H1 (cell line): ENCODE measurements around the gene MATK. TPM values are rescaled to one million over a fixed set of nuclear protein-coding genes. Genes with fewer than 3 reads are reported as not detected.
A peak's percentile ranks its signal among the peaks of the same experiment; 100 is the strongest.

Experiments
- CTCF ChIA-PET: fragments of 300-600 bp; sonication (Branson Sonifier 250); formaldehyde crosslinking; loops from one replicate; lab custom pipeline; 2021; ENCODE audit not compliant: partially characterized antibody; lab: Charles Lee
- POLR2A ChIA-PET: fragments of 300-600 bp; sonication (Branson Sonifier 250); formaldehyde crosslinking; loops from one replicate; lab custom pipeline; 2021; ENCODE audit warnings: inconsistent platforms; ENCODE audit not compliant: partially characterized antibody; lab: Charles Lee
- DNase-seq, 2 experiments: peaks; one replicate each; pipeline versions ENCODE4 v3.0.0 to v3.0.0-alpha.2; 2010 to 2022; ENCODE audit warnings: low spot score in 2 of 2, low read depth in 1 of 2, mixed read lengths in 1 of 2
- FAIRE-seq: peaks from 2 replicates; lab custom pipeline; 2011; peaks lifted over from hg19 to GRCh38; lab: Jason Lieb, UNC
- H2AFZ ChIP-seq: 2 replicates; pipeline ENCODE4 v1.8.1; 2012; ENCODE audit warnings: low read length, inconsistent platforms
- H2AK5ac ChIP-seq: 2 replicates; pipeline ENCODE4 v1.6.1; 2013; ENCODE audit warnings: low read depth, low read length
- H2BK120ac ChIP-seq: replicated peaks from 2 replicates; pipeline ENCODE3; 2013; ENCODE audit warnings: low read depth, low read length, inconsistent platforms
- H2BK12ac ChIP-seq: 2 replicates; pipeline ENCODE4 v1.6.1; 2013; ENCODE audit warnings: low read depth, low read length
- H2BK15ac ChIP-seq: 2 replicates; pipeline ENCODE4 v1.6.1; 2013; ENCODE audit warnings: low read length
- H2BK20ac ChIP-seq: 2 replicates; pipeline ENCODE4 v1.6.1; 2013; ENCODE audit warnings: low read length
- H2BK5ac ChIP-seq: 2 replicates; pipeline ENCODE4 v1.6.1; 2013; ENCODE audit warnings: low read depth, low read length
- H3K14ac ChIP-seq: 2 replicates; pipeline ENCODE4 v1.6.1; 2013; ENCODE audit warnings: inconsistent platforms; ENCODE audit not compliant: insufficient read length
- H3K18ac ChIP-seq: 2 replicates; pipeline ENCODE4 v1.6.1; 2013; ENCODE audit warnings: low read length; ENCODE audit errors: extremely low read depth
- H3K23ac ChIP-seq: 2 replicates; pipeline ENCODE4 v1.6.1; 2013; ENCODE audit warnings: inconsistent platforms; ENCODE audit not compliant: insufficient read length
- H3K23me2 ChIP-seq: 2 replicates; pipeline ENCODE4 v1.6.1; 2013; ENCODE audit warnings: low read depth, low read length
- H3K27ac ChIP-seq: 2 replicates; pipeline ENCODE4 v1.6.1; 2011; ENCODE audit warnings: low read depth, low read length, inconsistent platforms
- H3K27me3 ChIP-seq, 4 experiments: replicated peaks in 1 of 4; 1 replicate in 1 of 4; 2 replicates in 3 of 4; pipeline versions ENCODE4 v1.6.1 to v1.8.1; 2011 to 2013; ENCODE audit warnings: low read length in 3 of 4, mild to moderate bottlenecking in 3 of 4, inconsistent platforms in 2 of 4, mixed read lengths in 2 of 4, moderate library complexity in 1 of 4; ENCODE audit not compliant: control insufficient read depth in 3 of 4, insufficient read depth in 3 of 4; ENCODE audit errors: extremely low read depth in 1 of 4
- H3K36me3 ChIP-seq, 4 experiments: 2 replicates each; pipeline versions ENCODE4 v1.6.1 to v1.8.1; 2011 to 2013; ENCODE audit warnings: mild to moderate bottlenecking in 4 of 4, low read length in 3 of 4, moderate library complexity in 2 of 4, control low read depth in 1 of 4, inconsistent platforms in 1 of 4; ENCODE audit not compliant: insufficient read depth in 4 of 4, control insufficient read depth in 2 of 4
- H3K4ac ChIP-seq: replicated peaks from 2 replicates; pipeline ENCODE3; 2013; ENCODE audit warnings: low read length, low read depth, mixed read lengths, inconsistent platforms; ENCODE audit not compliant: insufficient read length
- H3K4me1 ChIP-seq, 4 experiments: replicated peaks in 1 of 4; 1 replicate in 1 of 4; 2 replicates in 3 of 4; pipeline versions ENCODE4 v1.6.1 to v1.8.1; 2011 to 2013; ENCODE audit warnings: low read length in 3 of 4, inconsistent platforms in 2 of 4, mixed read lengths in 1 of 4; ENCODE audit not compliant: insufficient read depth in 4 of 4, control insufficient read depth in 3 of 4
- H3K4me2 ChIP-seq, 2 experiments: 2 replicates each; pipeline versions ENCODE4 v1.6.1 to v1.8.1; 2011 to 2013; ENCODE audit warnings: low read depth in 2 of 2, low read length in 2 of 2, control low read depth in 1 of 2, inconsistent platforms in 1 of 2, mild to moderate bottlenecking in 1 of 2; ENCODE audit not compliant: insufficient read depth in 1 of 2
- H3K4me3 ChIP-seq, 4 experiments: fragments of 200-600, 300-600 bp in 1 of 4; sonication (generic), shearing (Covaris generic), sonication (Bioruptor Twin) in 1 of 4; 2 replicates each; pipeline versions ENCODE4 v1.5.1 to v1.8.1; 2011 to 2016; ENCODE audit warnings: low read length in 4 of 4, low read depth in 3 of 4, control low read depth in 2 of 4, inconsistent platforms in 2 of 4, mild to moderate bottlenecking in 2 of 4, mixed read lengths in 1 of 4, moderate library complexity in 1 of 4; ENCODE audit not compliant: insufficient read depth in 2 of 4; ENCODE audit errors: extremely low read depth in 1 of 4
- H3K56ac ChIP-seq: replicated peaks from 2 replicates; pipeline ENCODE3; 2013; ENCODE audit warnings: low read depth, mild to moderate bottlenecking, mixed read lengths, low read length, inconsistent platforms; ENCODE audit not compliant: insufficient read length
- H3K79me1 ChIP-seq: 2 replicates; pipeline ENCODE4 v1.6.1; 2013; ENCODE audit warnings: low read depth, low read length, control low read depth
- H3K79me2 ChIP-seq, 2 experiments: 2 replicates each; pipeline versions ENCODE4 v1.6.1 to v1.8.1; 2012 to 2013; ENCODE audit warnings: low read length in 2 of 2, mild to moderate bottlenecking in 2 of 2, inconsistent platforms in 1 of 2; ENCODE audit not compliant: insufficient read depth in 2 of 2, control insufficient read depth in 1 of 2
- H3K9ac ChIP-seq, 4 experiments: replicated peaks in 1 of 4; 1 replicate in 1 of 4; 2 replicates in 3 of 4; pipeline versions ENCODE4 v1.6.1 to v1.8.1; 2011 to 2013; ENCODE audit warnings: low read depth in 3 of 4, low read length in 3 of 4, control low read depth in 2 of 4, mild to moderate bottlenecking in 2 of 4, moderate library complexity in 2 of 4, inconsistent platforms in 1 of 4; ENCODE audit errors: extremely low read depth in 1 of 4
- H3K9me3 ChIP-seq, 2 experiments: 2 replicates each; pipeline versions ENCODE4 v1.6.1 to v1.8.1; 2012 to 2013; ENCODE audit warnings: mild to moderate bottlenecking in 2 of 2, moderate library complexity in 2 of 2, control low read depth in 1 of 2, inconsistent platforms in 1 of 2, low read depth in 1 of 2, low read length in 1 of 2, mixed read lengths in 1 of 2; ENCODE audit not compliant: insufficient read depth in 2 of 2
- H4K20me1 ChIP-seq, 2 experiments: replicated peaks in 1 of 2; 2 replicates each; pipeline versions ENCODE3 to v1.8.1; 2011 to 2013; ENCODE audit warnings: inconsistent platforms in 2 of 2, low read length in 2 of 2, mild to moderate bottlenecking in 1 of 2; ENCODE audit not compliant: insufficient read depth in 2 of 2, control insufficient read depth in 1 of 2
- H4K5ac ChIP-seq: 2 replicates; pipeline ENCODE4 v1.6.1; 2013; ENCODE audit warnings: low read length, low read depth, mixed read lengths, inconsistent platforms; ENCODE audit not compliant: insufficient read length
- H4K8ac ChIP-seq: 2 replicates; pipeline ENCODE4 v1.8.0; 2013; ENCODE audit warnings: mild to moderate bottlenecking, moderate library complexity, low read length, inconsistent platforms; ENCODE audit not compliant: insufficient read depth; ENCODE audit errors: extremely low read depth
- H4K91ac ChIP-seq: replicated peaks from 2 replicates; pipeline ENCODE3; 2013; ENCODE audit warnings: low read length, mixed read lengths, inconsistent platforms; ENCODE audit not compliant: insufficient read length
- KDM1A ChIP-seq: fragments of 200-600, 300-600 bp; sonication (generic); IDR thresholded peaks from 2 replicates; pipeline ENCODE4 v1.7.1; 2016; ENCODE audit warnings: mild to moderate bottlenecking, low read length, borderline replicate concordance
- TAF7 ChIP-seq: optimal IDR thresholded peaks from 2 replicates; pipeline ENCODE3; 2011; ENCODE audit warnings: low read depth, mild to moderate bottlenecking, inconsistent platforms, low read length, moderate library complexity, borderline replicate concordance
- WGBS, 2 experiments: shearing (Covaris generic) in 1 of 2; methylation state at CpG; one replicate each; pipeline versions ENCODE4 v1.1.6 to v1.1.7; 2013 to 2015; ENCODE audit warnings: low lambda C conversion rate in 2 of 2, mixed read lengths in 2 of 2, inconsistent platforms in 1 of 2, low coverage in 1 of 2, missing lambda C conversion rate in 1 of 2; ENCODE audit not compliant: insufficient replicate concordance in 2 of 2, insufficient coverage in 1 of 2, insufficient read length in 1 of 2; ENCODE audit errors: extremely low coverage in 1 of 2, missing lambda C conversion rate in 1 of 2; 5-methylcytosine and 5-hydroxymethylcytosine counted together
- polyA plus RNA-seq, 7 experiments: library from polyadenylated mRNA; depleted of rRNA in 3 of 7; stranded (reverse) in 5 of 7; unstranded in 2 of 7; fragments of >200 nt in 5 of 7; fragments of 200-250 nt in 2 of 7; gene quantifications; 1 replicate in 5 of 7; 2 replicates in 1 of 7; 4 replicates in 1 of 7; pipeline versions ENCODE4 v1.2.1 to v1.2.3, GENCODE V29; 2011 to 2013; ENCODE audit warnings: missing spikeins in 2 of 7, mixed read lengths in 2 of 7
- total RNA-seq: library from RNA; stranded (reverse); fragmentation: NEBNext Ultra II Directional; extraction: Animal tissue kit (Norgen Biotek cat#: 25700); gene quantifications from 2 replicates; pipeline ENCODE4 v1.2.1, GENCODE V29; 2021

MATK gene
- total and polyA plus RNA-seq, 2 of the 8 experiments (the other 6 are each of a cell fraction or from before 2014, with no cell fraction given) = 20.5 to 21.4 TPM

GRCh38 chr19:3813473-3814392, 27.6 kb upstream of the MATK start:
- Histone ChIP-seq H3K27me3 (no peaks in the 10 kb centered on the region), H4K20me1 (no peaks in the 10 kb centered on the region), H3K79me2 (no peaks in the 10 kb centered on the region), H3K56ac (no peak overlapping the region), H3K36me3 (no peaks in the 10 kb centered on the region), H3K4me3 (no peak overlapping the region), H2BK15ac (no peak overlapping the region; the same call in 1 of the 2 replicates), H3K79me1 (no peaks in the 10 kb centered on the region), H3K23ac (no peak overlapping the region), H3K23me2 (no peaks in the 10 kb centered on the region), H2BK12ac (no peak overlapping the region), H4K5ac (no peak overlapping the region), H2BK5ac (peak overlapping the region; percentile 35; the same call in 1 of the 2 replicates), H3K4ac (no peak overlapping the region), H2AK5ac (no peak overlapping the region), H3K14ac (no peak overlapping the region), H3K4me1 (no peaks in the 10 kb centered on the region; a peak in 1 of 7 replicates), H3K27ac (no peak overlapping the region), H3K9ac (no peak overlapping the region), H3K4me2 (no peak overlapping the region), H4K8ac (no peak overlapping the region; the same call in 1 of the 2 replicates), H4K91ac (peak overlapping the region; percentile 74), H2AFZ (no peak overlapping the region), H2BK120ac (no peak overlapping the region), H2BK20ac (no peak overlapping the region), H3K9me3 (no peaks in the 10 kb centered on the region), H3K18ac (no peak overlapping the region)
- TF ChIP-seq TAF7 (no peak), KDM1A (peak; percentile 67; the same call in 1 of the 2 replicates)
- ChIA-PET POLR2A (interaction anchor here (0.5 kb wide), 1 partner anchor 65 kb away, joined by 3 read pairs; no protein-coding TSS in a partner anchor), CTCF (interaction anchor here (0.6 to 2.7 kb wide), 5 partner anchors 9 to 1576 kb away, joined by 3 to 19 read pairs (median 3); no protein-coding TSS in a partner anchor)
- DNase-seq = no peak
- no peak for FAIRE-seq
- WGBS, 2 experiments = 87% methylated on average over 22 of the region's 22 CpGs; no CpG with 5 or more reads in 1 of the 2 experiments
